ENCODE results near the gene ARHGAP1. TPM values are rescaled to one million over a fixed set of nuclear protein-coding genes. Genes with fewer than 3 reads are reported as not detected.

Gene ARHGAP1
- total and polyA plus RNA-seq, 2 of the 13 experiments (the other 11 are each of a cell fraction or from before 2014, with no cell fraction given), result 18.6 to 30.3 TPM

- no peak for TF ChIP-seq TOE1 (CRISPR knock-in tag; IDR thresholded peaks at IDR 0.05)
- no peak for TF ChIP-seq FOXJ3 (CRISPR knock-in tag; IDR thresholded peaks at IDR 0.05; ENCODE audit: borderline replicate concordance)
- TF ChIP-seq ZNF30 (CRISPR knock-in tag; IDR thresholded peaks at IDR 0.05), result no peak
Observed at GRCh38 chr11:46680164-46680760, 20.2 kb downstream of the ARHGAP1 start (continued).

GRCh38 chr11:46679241-46680163 is 20.9 kb downstream of the ARHGAP1 start:
- CTCF ChIA-PET (ENCODE audit: low intra/inter-chr PET ratio, low total read pairs), result no interaction called here
- H3K4me1 ChIP-seq (ENCODE audit: insufficient read depth, low read length), result peaks cover 21% of the 10 kb centered on the region
- FAIRE-seq (no peak), DNase-seq (ENCODE audit: low spot score) (no peak), ATAC-seq (no peak)
- H3K9me3 ChIP-seq (ENCODE audit: low read length), result no peaks in the 10 kb centered on the region
- POLR2A ChIA-PET, result interaction anchor here (1.0 kb wide), 1 partner anchor 63 kb away, joined by 4 read pairs; no protein-coding TSS in a partner anchor
- TF ChIP-seq KDM5A (IDR thresholded peaks at IDR 0.05; ENCODE audit: borderline replicate concordance, low read length) (no peak), SMAD1 (CRISPR knock-in tag; IDR thresholded peaks at IDR 0.05; ENCODE audit: borderline replicate concordance, low read depth) (no peak), ZNF580 (CRISPR knock-in tag; IDR thresholded peaks at IDR 0.05; ENCODE audit: borderline replicate concordance, low read depth) (no peak), ZNF569 (CRISPR knock-in tag; IDR thresholded peaks at IDR 0.05; ENCODE audit: borderline replicate concordance) (no peak), ZNF547 (CRISPR knock-in tag; IDR thresholded peaks at IDR 0.05) (no peak), DZIP1 (CRISPR knock-in tag; IDR thresholded peaks at IDR 0.05) (no peak), LBX2 (CRISPR knock-in tag; IDR thresholded peaks at IDR 0.05; ENCODE audit: borderline replicate concordance) (no peak), ZNF792 (CRISPR knock-in tag; IDR thresholded peaks at IDR 0.05) (no peak), NCOA5 (CRISPR knock-in tag; IDR thresholded peaks at IDR 0.05) (no peak)
- H3K9ac ChIP-seq (ENCODE audit: insufficient read depth, low read depth, low read length), result no peak overlapping the region
- H3K79me2 ChIP-seq (ENCODE audit: insufficient read depth, low read length), result no peaks in the 10 kb centered on the region
- no TSS peak for BruUV-seq (replicated peaks)
- no peak overlapping the region for H3K27ac ChIP-seq (ENCODE audit: extremely low read length, insufficient read depth, low read length)
- WGBS (ENCODE audit: low lambda C conversion rate), result 93% methylated on average over 10 of the region's 26 CpGs
- peaks cover 27 to 50% of the 10 kb centered on the region in 2 experiments for H3K36me3 ChIP-seq (replicated peaks in 1 of 2; ENCODE audit: control insufficient read depth in 1 of 2, insufficient read depth in 2 of 2, low read length in 2 of 2)
- no peaks in the 10 kb centered on the region for H4K20me1 ChIP-seq (ENCODE audit: insufficient read depth, low read length)
- H2AFZ ChIP-seq (ENCODE audit: low read length), result no peak overlapping the region
- no peak overlapping the region for H3K4me2 ChIP-seq (ENCODE audit: low read depth, low read length)
- intact Hi-C loops (cut with micrococcal nuclease; ENCODE audit: unreplicated experiment) (no loop called here), in situ Hi-C loops (cut with HindIII; ENCODE audit: extremely low pct_ligation_motif_present, low pct_unique_long_range_greater_than_20kb) (no loop called here)
- H3K4me3 ChIP-seq (replicated peaks in 1 of 3; ENCODE audit: insufficient read depth in 1 of 3, low read depth in 2 of 3, low read length in 3 of 3), result no peak overlapping the region
- no peaks in the 10 kb centered on the region for H3K27me3 ChIP-seq (ENCODE audit: control insufficient read depth in 1 of 2, insufficient read depth in 2 of 2, low read length in 2 of 2)

Data from HepG2 (cell line).